ENCODE results near the gene ZFP82.

Gene ZFP82

DNA sequence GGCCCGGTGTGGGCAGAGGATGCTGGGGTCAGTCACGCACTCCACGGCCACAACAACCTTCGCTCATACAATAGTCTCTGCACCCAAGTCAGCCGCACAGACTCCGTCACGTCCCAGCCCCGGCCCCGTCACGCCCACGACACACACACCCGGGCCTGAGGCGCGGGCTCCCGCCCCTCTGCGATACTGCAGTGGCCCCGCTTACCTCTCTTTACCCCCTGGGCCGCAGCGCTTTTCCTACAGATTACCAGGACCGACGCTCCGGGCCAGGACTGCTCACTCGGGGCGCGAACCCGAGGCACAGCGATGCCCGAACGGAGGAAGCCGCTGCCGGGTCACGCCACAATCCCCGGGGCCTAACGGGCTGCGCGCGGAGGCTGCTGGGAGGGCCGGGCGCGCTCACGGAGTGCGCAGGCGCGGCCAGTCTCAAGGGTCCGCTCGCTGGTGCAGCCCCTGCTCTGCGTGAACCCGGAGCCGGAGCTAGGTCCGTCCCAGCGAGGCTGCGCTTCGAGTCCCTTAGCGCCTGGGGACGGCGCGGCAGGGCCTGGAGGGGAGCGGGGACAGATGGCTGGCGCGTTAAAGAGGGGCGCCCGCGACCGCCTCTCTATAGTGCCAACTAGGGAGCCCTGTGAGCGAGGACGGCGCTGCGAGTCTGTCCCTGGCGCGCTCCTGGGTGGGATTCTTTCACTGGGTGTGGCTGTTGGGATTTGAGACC is at the start of gene ZFP82:
ZFP82 (minus strand) TSS at position 358 of the 715 bp plus-strand sequence. CDS start 8,855 bp downstream, outside the sequence.
- DNase-seq (ENCODE audit: low read depth): peak; percentile 37

DNA sequence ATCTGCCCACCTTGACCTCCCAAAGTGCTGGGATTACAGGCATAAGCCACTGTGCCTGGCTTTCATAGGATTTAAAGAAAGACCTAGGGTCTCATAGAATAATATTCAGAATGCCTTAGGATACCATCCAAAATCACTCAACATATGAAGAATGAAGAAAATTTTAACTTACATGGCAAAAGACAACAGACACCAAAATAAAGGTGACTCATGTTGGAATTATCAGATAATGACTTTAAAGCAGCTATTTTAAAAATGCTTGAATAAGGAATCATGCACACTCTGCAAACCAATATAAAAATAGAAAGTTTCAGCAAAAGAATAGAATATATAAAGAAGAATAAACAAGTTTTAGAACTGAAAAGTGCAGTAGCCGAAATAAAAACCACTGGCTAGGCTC is 41.6 kb upstream of the ZFP82 start:
- peak; percentile 35 for DNase-seq (ENCODE audit: low read depth)

DNA sequence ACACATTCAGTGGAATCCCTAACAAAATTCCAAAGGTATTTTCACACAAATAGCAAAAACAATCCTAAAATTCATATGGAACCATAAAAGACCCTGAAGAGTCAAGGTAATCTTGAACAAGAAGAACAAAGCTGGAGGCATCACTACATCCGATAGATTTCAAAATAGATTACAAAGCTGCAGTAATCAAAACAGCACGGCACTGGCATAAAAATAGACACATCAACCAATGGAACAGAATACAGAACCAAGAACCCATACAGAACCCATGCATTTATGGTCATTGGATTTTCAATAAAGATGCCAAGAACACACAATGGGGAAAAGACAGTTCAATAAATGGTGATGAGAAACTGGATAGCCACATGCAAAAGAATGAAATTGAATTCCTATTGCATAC is 38.4 kb upstream of the ZFP82 start:
- no peak for DNase-seq (ENCODE audit: low read depth)

DNA sequence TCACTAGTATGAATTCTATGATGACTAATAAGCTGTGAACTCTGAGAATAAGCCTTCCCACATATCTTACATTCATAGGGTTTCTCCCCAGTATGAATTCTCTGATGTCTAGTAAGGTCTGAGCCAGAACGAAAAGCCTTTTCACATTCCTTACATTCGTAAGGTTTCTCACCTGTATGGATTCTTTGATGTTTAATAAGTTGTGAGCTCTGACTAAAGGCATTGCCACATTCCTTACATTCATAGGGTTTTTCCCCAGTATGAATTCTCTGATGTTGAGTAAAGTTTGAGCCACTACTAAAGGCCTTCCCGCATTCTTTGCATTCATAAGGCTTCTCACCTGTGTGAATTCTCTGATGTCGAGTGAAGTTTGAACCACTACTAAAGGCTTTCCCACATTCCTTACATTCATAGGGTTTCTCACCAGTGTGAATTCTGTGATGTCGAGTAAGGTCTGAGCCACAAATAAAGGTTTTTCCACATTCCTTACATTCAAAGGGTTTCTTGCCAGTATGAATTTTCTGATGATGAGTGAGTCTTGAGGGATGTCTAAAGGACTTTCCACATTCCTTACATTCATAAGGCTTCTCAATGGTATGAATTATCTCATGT is 30.7 kb upstream of the ZFP82 start:
- no peak for DNase-seq (ENCODE audit: low read depth)

DNA sequence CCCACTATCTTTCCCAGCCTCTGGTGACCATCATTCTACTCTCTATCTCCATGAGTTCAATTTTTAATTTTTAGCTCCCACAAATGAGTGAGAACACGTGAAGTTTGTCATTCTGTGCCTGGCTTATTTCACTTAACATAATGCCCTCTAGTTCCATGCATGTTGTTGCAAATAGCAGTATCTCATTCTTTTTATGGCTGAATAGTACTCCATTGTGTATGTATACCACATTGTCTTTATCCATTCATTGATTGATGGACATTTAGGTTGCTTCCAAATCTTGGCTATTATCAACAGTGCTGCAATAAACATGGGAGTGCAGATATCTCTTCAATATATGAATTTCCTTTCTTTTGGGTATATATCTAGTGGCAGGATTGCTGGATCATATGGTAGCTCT is 22.9 kb upstream of the ZFP82 start:
- DNase-seq (ENCODE audit: low read depth): no peak

DNA sequence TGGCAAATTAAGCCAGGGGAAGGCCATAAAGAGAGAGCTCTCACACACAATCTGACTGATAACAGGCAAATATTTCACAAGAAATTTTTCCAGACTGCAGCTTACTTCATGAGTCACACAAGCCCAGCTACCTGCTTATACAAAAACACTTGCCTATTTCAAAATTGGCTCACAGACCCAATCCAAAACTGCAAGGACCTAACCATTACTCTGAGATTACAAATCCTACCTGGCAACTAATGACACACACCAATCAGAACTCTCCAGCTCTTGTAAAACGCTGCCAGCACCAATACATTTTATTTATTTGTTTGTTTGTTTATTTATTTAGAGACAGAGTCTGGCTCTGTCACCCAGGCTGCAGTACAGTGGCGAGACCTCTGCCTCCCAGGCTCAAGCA is 18.1 kb upstream of the ZFP82 start:
- no peak for DNase-seq (ENCODE audit: low read depth)

DNA sequence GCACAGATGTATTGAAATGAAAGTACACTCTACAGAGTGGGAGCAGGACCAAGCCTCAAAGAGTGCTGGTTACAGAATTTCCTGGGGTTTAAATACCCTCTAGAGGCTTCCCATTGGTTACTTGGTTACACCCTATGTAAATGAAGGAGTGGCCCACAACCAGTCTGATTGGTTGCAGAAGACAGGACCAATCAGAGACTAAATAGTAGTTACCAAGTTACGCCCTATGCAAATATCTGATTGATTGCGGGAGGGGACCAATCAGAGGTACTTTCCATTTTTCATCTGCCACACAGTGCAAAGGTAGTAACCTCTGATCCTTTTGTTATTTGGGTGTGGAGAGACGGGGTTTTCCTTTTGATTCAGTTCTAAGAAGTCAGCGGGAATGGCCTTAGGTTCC is 5.5 kb upstream of the ZFP82 start:
- no peak for DNase-seq (ENCODE audit: low read depth)

DNA sequence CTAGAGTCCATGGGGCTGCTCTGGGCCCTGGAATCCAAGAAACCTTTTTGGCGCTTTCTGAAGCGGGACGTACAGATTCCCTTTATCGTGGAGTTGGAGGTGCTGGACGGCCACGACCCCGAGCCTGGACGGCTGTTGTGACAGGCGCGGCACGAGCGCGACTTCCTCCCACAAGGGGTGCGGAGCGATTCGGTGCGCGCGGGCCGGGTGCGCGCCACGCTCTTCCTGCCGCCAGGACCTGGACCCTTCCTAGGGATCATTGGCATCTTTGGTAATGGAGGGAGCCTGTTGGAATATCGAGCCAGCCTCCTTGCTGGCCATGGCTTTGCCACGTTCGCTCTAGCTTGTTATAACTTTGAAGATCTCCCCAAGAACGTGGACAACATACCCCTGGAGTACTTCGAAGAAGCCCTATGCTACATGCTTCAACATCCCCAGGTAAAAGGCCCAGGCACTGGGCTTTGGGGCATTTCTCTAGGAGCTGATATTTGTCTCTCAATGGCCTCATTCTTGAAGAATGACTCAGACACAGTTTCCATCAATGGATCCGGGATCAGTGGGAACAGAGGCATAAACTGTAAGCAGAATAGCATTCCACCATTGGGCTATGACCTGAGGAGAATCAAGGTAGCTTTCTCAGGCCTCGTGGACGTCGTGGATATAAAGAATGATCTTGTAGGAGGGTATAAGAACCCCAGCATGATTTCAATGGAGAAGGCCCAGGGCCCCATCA is 3.5 kb upstream of the ZFP82 start:
- no peak for DNase-seq (ENCODE audit: low read depth)

DNA sequence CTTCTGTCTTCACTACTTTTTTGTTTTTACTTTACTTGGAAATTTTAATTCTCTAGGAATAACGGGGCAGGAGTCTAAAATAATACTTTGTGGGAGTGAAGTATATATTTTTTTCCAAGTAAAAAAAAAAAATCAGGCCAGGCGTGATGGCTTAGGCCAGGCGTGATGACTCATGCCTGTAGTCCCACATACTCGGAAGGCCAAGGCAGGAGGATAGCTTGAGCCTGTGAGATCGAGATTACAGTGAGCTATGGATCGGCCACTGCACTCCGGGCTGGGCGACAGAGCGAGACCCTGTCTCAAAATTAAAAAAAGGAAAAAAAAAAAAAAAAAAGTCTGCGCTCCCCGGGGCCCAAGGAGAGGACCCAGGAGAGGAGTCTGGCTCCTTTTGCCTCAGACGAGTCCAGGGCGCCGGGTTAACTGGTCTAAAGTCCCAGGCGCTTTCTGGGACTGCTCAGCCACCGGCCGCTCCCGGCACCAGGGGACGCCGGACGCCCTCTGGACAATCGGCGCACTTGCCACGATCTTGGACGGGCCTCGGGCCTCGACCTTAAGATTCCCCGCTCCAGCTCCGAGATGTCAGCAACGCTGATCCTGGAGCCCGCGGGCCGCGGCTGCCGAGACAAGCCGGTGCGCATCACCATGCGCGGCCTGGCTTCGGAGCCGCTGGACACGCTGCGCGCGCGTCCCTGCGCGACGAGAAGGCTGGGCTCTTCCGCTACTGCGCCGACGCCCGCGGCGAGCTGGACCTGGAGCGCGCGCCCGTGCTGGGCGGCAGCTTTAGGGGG is 2.7 kb upstream of the ZFP82 start:
- DNase-seq (ENCODE audit: low read depth): peak; percentile 1

DNA sequence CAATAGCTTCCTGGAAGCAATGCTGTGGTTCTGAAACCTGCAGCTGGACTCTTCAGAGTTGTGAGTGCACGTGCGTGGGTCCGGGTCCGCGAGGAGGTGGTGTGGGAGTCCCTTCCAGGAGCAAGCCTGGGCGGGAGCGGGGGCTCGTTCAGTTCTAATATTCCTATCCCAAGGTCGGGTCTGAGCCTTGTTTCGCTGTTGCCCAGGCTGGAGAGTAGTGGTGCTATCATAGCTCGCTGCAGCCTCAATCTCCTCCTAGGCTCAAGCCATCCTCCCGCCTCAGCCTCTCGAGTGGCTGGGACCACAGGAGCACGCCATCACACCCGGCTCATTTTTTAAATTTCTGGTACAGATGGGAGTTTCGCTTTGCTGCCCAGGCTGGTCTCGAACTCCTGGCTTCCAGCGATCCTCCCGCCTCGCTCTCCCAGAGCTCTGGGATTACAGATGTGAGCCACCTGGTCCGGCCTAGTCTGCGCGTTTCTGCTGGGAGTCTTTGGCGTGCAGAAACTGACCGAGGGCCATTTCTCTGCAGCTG is 625 bp downstream of the ZFP82 start:
- DNase-seq (ENCODE audit: low read depth): no peak

DNA sequence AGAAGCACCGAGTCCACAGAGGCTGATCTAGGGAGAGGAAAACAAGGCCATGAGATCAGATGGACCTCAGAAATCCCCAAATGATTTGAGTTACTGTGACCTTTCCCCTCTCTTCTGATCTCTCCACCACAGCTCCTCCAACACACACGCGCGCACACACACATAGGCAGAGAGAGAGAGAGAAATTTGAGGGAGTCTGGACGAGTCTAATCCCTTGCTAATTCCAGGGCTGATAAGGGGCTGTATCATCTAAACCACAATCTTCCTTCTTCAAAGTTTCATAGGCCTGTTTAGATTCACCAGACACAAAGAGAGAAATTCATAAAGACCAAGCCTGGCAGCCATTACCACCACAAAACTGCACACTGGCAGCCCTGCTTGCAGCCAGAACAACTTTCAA is 8.6 kb downstream of the ZFP82 start:
- DNase-seq (ENCODE audit: low read depth): no peak

DNA sequence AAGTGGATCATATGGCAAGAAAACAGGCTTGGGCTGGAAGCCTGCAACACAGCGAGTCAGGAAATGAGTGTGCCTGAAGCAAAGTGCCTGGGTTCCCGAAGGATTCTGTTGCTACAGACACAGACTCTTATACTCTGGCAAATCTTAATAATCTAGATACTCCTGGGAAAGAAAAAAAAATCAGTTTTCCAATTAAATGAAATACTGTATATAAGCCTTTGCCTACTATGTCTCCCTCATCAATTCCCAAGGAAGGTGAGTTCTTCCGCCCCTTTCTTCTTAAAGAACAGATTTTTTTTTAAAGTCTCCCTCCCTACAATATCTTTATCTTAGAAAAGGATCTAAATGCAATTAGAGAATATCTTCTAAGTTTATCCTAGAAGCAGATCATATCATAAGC is 10.3 kb downstream of the ZFP82 start:
- no peak for DNase-seq (ENCODE audit: low read depth)

DNA sequence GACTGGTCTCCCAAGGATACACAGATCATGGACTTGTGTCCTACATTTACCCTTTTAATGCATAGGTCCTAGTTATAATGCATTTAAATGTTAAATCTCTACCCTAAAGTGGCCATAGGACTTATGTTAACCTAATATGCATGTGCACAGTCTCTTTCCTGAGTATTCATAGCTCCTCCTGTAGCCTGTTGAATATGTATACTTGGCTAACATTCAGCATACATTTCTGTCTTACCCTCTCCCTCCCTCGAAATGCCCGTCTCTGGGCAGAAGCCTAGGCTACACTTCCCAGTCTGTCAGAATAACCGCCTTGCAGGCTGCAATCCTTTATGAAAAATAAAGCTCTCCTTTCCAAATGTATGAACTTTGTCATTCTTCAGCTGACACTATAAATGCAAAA is 13.9 kb downstream of the ZFP82 start:
- DNase-seq (ENCODE audit: low read depth): no peak

DNA sequence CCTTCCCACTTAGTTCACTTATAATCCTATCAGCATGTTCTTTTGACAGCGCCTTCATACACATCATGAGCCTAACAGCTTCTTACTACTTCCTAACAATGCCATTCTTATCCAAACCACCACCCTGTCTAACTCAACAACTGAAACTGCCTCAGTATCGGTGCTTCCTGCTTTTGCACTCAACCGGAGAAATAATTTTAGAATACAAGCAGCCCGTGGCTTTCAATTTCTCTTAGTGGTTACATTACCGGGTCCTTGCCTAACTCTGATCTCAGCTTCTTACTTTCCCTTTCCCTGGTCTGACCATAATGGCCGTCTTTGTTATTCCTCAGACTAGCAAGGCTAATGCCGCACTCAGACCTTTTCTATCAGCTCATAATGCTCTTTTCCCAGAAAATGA is 17.0 kb downstream of the ZFP82 start:
- DNase-seq (ENCODE audit: low read depth): no peak

DNA sequence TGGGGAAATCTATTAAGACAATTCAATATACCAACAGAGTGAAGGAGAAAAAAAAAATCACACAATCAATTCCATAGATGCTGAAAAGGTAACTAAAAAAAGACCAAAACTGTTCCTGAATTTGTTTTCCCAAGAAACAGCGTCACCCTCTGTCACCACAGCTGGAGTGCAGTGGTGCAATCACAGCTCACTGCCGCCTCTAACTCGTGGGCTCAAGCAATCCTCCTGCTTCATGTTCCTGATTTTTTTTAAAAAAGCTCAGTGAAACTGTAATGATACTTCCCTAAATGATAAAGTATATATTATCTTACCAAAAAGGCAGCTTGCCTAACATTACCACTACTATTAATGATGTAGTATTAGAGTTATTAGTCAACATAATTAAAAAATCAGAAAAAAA is 19.9 kb downstream of the ZFP82 start:
- DNase-seq (ENCODE audit: low read depth): no peak

DNA sequence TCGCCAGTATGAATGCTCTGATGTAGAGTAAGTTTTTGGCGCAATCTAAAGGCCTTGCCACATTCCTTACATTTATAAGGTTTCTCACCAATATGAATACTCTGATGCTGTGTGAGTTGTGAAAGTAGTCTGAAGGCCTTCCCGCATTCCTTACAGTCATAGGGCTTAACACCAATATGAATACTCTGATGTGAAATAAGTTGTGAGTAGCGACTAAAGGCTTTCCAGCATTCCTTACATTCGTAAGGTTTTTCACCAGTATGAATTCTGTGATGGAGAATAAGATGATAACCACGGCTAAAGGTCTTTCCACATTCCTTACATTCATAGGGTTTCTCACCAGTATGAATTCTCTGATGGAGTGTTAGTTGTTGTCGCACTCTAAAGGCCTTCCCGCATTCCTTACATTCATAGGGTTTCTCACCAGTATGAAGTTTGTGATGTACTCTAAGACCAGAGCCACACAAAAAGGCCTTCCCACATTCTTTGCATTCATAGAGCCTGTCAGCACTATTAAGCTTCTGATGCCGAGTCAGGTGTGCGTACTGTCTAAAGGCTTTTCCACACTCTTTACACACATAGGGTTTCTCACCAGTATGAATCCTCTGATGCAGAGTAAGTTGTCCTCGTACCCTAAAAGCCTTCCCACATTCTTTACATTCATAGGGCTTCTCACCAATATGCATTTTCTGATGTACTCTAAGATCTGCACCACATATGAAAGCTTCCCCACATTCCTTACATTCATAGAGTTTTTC is 25.3 kb downstream of the ZFP82 start:
- DNase-seq (ENCODE audit: low read depth): no peak

DNA sequence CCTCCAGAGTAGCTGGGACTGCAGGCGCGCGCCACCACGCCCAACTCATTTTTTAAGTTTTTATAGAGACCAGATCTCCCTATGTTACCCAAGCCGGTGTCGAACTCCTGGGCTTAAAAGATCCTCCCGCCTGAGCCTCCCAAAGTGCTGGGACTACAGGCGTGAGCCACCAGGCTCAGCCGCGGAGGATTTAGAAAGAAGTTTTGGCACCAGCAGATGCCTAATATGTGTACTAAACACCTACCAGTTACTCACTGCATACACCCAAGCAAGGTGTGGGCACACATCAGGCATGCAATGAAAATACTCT is 39.0 kb downstream of the ZFP82 start:
- no peak for DNase-seq (ENCODE audit: low read depth)

DNA sequence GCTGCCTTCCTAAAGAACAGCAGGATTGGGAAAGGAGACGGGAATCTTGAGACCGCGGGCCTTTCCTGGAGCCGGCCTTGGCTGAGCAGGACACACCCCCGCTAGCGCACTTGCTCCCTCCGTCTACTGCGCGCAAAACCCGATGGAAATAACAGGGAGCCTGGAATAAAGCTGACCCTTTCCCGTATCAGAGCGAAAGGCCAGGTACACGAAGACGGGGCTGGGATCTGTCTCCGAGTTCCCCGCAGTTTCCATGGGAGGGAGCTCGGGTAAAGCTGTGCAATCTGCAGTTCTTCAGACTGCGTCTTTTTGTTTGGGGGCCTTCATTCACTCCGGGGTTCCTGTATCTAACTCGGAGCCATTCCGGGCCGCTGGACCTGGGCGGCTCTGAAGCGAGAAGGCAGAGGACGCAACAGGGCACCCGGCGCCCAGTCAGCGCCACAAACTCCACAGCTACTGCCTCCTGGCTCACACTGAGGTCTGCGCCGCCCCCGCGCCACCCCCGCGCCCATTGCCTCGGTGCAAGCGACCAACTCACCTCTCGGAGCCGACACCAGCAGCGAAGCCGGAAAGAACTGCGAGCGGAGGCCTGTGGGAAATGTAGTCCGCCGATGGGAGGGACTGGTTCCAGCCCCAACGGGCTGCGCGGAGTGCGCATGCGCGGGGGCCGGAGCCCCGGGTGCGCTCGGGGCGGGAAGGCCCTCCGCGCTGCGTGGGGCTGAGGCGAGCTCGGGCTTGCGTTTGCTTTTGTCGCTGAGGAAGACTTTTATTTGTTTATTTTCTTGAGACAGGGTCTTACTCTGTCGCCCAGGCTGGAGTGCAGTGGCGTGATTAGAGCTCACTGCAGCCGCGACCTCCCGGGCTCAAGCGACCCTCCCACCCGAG is 39.6 kb downstream of the ZFP82 start, which contains the start of gene ZFP14:
ZFP14 (minus strand) TSS at position 577 of the 885 bp plus-strand sequence. CDS start 11,309 bp downstream, outside the sequence.
- DNase-seq (ENCODE audit: low read depth): peak; percentile 58

DNA sequence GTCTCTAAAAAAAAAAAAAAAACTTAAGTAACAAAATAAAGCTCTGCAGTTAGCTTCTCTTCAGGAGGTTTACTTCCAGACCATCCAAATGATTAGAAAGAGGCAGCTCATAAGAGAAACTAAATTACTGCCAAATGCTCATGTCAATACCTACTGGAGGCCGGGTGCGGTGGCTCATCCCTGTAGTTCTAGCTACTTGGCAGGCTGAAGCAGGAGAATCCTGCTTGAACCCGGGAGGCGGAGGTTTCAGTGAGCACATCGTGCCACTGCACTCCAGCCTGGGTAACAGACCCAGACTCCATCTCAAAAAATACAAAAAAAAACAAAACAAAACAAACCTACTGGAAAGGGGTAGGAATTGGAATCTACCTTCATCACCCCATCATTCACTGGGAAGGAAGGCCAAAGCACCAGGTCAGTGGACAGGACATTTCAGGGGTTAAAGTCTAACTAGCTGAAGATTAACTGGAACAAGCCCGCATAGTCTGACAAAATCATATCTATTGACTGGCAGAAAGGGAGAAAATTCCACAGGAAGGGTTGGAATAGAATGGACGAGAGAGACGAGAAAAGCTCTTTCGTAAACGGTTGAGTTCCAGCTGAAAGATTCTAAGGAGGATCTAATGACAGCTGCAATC is 40.8 kb downstream of the ZFP82 start:
- DNase-seq (ENCODE audit: low read depth): no peak

DNA sequence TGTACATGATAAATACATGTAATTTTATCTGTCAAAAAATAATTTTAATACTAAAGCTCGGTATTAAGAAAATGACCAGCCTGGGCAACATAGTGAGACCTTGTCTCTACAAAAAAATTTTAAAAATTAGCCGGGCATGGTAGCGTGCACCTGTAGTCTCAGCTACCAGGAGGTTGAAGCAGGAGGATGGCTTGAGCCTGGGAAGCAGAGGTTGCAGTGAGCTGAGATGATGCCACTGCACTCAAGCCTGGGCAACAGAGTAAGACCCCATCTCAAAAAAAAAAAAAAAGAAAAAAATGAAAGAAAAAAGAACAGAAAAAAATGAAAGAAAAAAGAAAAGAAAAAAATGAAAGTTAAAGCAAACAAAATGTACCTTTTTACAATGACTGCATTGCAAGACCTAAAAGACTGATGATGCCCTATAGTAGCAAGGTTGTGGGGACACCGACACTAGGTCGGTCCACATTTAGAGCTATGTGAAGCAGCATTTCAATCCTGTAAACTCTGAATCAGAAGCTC is 44.7 kb downstream of the ZFP82 start:
- no peak for DNase-seq (ENCODE audit: low read depth)

All from GM04503 (cell line).